Measurements from ENCODE around the gene NDUFV2. TPM values are rescaled to one million over a fixed set of nuclear protein-coding genes. Genes with fewer than 3 reads are reported as not detected.

Gene NDUFV2
- total and polyA plus RNA-seq, 2 of the 8 experiments (the other 6 are each of a cell fraction or from before 2014, with no cell fraction given), result 90.8 to 191 TPM

GRCh38 chr18:9087144-9087543 is 15.4 kb upstream of the NDUFV2 start (continued):
- TF ChIP-seq TBP (IDR thresholded peaks at IDR 0.05; ENCODE audit: low read depth, low read length), result no peak

- DNase-seq (ENCODE audit: low read depth in 1 of 2, low spot score in 2 of 2) (no peak), FAIRE-seq (no peak)
- Histone ChIP-seq H3K36me3 (ENCODE audit: control insufficient read depth in 2 of 4, insufficient read depth in 4 of 4, low read length in 3 of 4) (no peaks in the 10 kb centered on the region), H2BK5ac (ENCODE audit: low read depth, low read length) (no peak overlapping the region), H3K27me3 (replicated peaks in 1 of 4; ENCODE audit: control insufficient read depth in 3 of 4, extremely low read depth in 1 of 4, insufficient read depth in 3 of 4, low read length in 3 of 4) (no peaks in the 10 kb centered on the region), H2AK5ac (ENCODE audit: low read depth, low read length) (no peak overlapping the region), H3K18ac (ENCODE audit: extremely low read depth, low read length) (no peak overlapping the region), H3K4me2 (ENCODE audit: insufficient read depth in 1 of 2, low read depth in 2 of 2, low read length in 2 of 2) (no peak overlapping the region), H2BK120ac (replicated peaks; ENCODE audit: low read depth, low read length) (no peak overlapping the region), H3K79me2 (ENCODE audit: control insufficient read depth in 1 of 2, insufficient read depth in 2 of 2, low read length in 2 of 2) (no peaks in the 10 kb centered on the region), H2BK20ac (ENCODE audit: low read length) (no peak overlapping the region), H4K8ac (ENCODE audit: extremely low read depth, insufficient read depth, low read length) (no peak overlapping the region), H4K5ac (ENCODE audit: insufficient read length, low read depth, low read length) (no peak overlapping the region), H2BK15ac (ENCODE audit: low read length) (no peak overlapping the region), H3K23me2 (ENCODE audit: low read depth, low read length) (no peaks in the 10 kb centered on the region), H3K56ac (replicated peaks; ENCODE audit: insufficient read length, low read depth, low read length) (no peak overlapping the region), H3K23ac (ENCODE audit: insufficient read length) (no peak overlapping the region), H4K91ac (replicated peaks; ENCODE audit: insufficient read length, low read length) (no peak overlapping the region), H4K20me1 (replicated peaks in 1 of 2; ENCODE audit: control insufficient read depth in 1 of 2, insufficient read depth in 2 of 2, low read length in 2 of 2) (no peaks in the 10 kb centered on the region), H3K9me3 (ENCODE audit: insufficient read depth in 2 of 2, low read depth in 1 of 2, low read length in 1 of 2) (no peaks in the 10 kb centered on the region), H3K4ac (replicated peaks; ENCODE audit: insufficient read length, low read depth, low read length) (no peak overlapping the region), H2BK12ac (ENCODE audit: low read depth, low read length) (no peak overlapping the region), H3K14ac (ENCODE audit: insufficient read length) (no peak overlapping the region), H3K79me1 (ENCODE audit: low read depth, low read length) (no peaks in the 10 kb centered on the region), H3K4me3 (ENCODE audit: extremely low read depth in 1 of 4, insufficient read depth in 2 of 4, low read depth in 3 of 4, low read length in 4 of 4) (no peak overlapping the region), H2AFZ (ENCODE audit: low read length) (no peak overlapping the region), H3K4me1 (replicated peaks in 1 of 4; ENCODE audit: control insufficient read depth in 3 of 4, insufficient read depth in 4 of 4, low read length in 3 of 4) (no peaks in the 10 kb centered on the region), H3K27ac (ENCODE audit: low read depth, low read length) (no peak overlapping the region), H3K9ac (replicated peaks in 1 of 4; ENCODE audit: extremely low read depth in 1 of 4, low read depth in 3 of 4, low read length in 3 of 4) (no peak overlapping the region)
- POLR2A ChIA-PET (ENCODE audit: partially characterized antibody), result no interaction called here
- CTCF ChIA-PET (ENCODE audit: partially characterized antibody), result no interaction called here
- 89% methylated on average over 5 of the region's 5 CpGs; no CpG with 5 or more reads in 1 of the 2 experiments for WGBS, 2 experiments (ENCODE audit: extremely low coverage in 1 of 2, insufficient coverage in 1 of 2, insufficient read length in 1 of 2, insufficient replicate concordance in 2 of 2, low coverage in 1 of 2, low lambda C conversion rate in 2 of 2, missing lambda C conversion rate in 1 of 2)
- TF ChIP-seq CREB1 (IDR thresholded peaks at IDR 0.05) (no peak), TEAD4 (IDR thresholded peaks at IDR 0.05; ENCODE audit: low read depth, low read length) (no peak), ZNF274 (IDR thresholded peaks at IDR 0.05; ENCODE audit: borderline replicate concordance, extremely low read depth, low read length) (no peak), SP1 (IDR thresholded peaks at IDR 0.05; ENCODE audit: low read depth, low read length) (no peak)
These were observed 14.2 kb upstream of the NDUFV2 start for GRCh38 chr18:9088252-9088651.
